HG03108 (cell line): Measurements from ENCODE around the gene ILDR2.

Experiments used
- ATAC-seq: cut with Tn5 transposase; IDR thresholded peaks from one replicate; pipeline ENCODE4 v1.9.1; 2021; ENCODE audit warnings: moderate library complexity; ENCODE audit not compliant: unreplicated experiment

Gene ILDR2, protein sequence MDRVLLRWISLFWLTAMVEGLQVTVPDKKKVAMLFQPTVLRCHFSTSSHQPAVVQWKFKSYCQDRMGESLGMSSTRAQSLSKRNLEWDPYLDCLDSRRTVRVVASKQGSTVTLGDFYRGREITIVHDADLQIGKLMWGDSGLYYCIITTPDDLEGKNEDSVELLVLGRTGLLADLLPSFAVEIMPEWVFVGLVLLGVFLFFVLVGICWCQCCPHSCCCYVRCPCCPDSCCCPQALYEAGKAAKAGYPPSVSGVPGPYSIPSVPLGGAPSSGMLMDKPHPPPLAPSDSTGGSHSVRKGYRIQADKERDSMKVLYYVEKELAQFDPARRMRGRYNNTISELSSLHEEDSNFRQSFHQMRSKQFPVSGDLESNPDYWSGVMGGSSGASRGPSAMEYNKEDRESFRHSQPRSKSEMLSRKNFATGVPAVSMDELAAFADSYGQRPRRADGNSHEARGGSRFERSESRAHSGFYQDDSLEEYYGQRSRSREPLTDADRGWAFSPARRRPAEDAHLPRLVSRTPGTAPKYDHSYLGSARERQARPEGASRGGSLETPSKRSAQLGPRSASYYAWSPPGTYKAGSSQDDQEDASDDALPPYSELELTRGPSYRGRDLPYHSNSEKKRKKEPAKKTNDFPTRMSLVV

DNA sequence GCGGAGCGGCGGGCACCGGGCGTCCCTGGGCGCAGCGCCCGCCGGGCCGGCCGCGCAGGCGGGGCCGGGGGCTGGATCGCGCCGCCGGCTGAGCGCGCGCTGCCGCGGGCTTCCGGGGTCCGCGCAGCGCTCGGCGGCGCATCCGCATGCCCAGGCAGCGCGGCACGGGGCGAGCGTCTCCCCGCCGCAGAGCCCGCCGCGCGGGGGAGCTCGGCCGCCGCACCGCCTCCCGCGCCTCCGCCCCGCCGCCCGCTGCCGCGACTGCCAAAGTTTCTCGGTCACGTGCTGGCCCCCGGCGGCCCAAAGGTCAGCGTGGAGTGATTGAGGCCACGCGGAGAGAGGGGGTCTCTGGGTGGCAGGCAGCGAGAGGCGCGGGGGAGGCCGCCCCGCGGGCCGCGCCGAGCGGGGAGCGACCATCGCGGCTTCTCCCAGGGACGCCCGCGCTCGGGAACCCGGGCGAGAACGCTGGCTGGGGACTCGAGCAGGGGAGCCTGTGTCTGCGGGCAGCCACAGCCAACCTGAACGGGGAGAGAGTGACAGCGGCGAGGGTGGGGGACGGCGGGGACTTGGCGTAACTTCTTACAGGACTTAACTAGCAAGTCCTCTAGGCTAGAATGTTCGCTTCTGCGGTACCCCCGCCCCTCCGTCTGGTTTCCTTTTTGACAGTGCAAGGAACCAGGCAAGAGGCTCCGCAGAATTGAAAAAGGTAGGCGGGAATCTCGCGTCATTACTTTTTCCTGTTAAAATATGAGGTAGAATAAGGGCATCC, at the start of gene ILDR2:
Gene ILDR2, minus strand, starts transcription at position 180 of the 769 bp plus-strand sequence. CDS start 272 bp downstream, outside the sequence.
- ATAC-seq = peak; percentile 61

DNA sequence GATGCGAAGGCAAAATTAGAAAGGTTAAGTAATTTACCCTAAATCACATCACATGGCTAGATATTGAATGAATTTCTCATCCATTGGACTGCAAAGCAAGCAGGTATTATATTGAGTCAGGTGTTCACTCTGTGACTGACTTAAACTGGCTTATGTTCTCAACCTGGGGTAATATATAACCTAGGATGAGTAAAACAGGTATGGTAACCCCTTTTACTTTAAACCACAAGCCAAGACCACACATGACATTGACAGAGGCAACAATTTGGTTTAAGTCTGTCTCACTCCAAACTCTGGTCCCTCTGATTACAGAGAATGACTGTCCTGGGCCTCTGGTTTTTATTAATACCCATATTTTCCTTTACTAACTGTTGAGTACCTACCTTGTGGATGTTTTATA, 47.0 kb upstream of the ILDR2 start:
- peak; percentile 76 for ATAC-seq

DNA sequence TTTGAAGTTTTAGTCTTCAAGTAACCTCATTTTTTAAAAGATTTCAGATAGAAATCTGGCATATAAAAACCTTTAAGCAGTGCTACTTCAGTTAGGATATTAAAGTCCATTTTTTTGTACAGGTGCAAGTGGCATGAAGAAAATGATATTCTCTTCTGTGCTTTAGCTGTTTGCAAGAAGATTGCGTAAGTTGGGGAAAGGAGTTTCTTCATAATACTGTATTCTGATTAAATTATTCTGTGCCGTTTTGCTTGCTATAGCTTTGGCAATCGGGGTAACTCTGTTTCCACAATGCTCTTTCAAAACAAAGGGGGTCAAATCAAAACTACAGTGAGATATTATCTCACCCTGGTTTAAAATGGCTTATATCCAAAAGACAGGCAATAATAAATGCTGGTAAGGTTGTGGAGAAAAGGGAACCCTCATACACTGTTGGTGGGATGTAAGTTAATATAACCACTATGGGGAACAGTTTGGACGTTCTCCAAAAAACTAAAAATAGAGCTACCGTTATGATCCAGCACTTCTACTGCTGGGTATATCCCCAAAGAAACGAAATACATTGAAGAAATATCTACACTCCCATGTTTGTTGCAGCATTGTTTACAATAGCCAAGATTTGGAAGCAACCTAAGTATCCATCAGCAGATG, 40.9 kb upstream of the ILDR2 start:
- ATAC-seq = no peak

DNA sequence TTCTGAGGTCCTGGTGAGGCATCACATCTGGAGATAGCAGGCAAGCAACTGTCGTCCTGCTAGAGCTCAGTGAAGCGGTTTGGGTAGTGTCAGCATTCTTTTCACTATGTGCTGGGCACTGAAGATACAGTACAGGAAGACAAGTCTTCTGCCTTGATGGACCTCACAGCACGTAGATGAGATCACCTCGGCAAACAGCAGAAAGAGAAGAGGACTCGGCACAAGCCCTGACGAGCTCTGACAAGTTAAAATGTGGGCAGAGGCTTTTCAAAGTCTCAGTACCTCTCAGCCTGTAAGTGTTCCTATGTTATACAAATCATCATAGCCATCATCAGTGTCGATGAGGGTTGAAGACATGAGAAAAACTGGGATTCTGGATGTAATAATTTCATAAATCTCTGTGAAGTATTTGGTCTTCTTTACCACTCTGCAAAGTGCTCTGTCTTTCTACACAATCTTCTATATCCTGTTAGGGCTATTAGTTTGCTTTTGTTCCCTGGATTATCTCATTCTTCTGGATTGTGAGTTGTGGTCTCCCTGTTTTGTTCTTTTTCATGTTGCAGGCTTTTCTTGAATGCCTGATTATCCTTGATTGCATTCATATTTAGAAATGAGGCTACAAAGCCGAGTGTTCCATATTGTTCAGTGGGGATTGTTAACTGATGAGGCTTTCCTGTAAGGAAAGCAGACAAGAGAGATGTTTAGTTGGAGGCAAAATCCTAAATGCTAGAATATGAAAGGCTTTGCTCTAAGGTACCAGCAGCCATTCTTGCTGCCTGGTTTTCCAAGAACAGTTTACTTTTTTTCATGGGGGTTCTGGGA, 38.0 kb upstream of the ILDR2 start:
- ATAC-seq = no peak

DNA sequence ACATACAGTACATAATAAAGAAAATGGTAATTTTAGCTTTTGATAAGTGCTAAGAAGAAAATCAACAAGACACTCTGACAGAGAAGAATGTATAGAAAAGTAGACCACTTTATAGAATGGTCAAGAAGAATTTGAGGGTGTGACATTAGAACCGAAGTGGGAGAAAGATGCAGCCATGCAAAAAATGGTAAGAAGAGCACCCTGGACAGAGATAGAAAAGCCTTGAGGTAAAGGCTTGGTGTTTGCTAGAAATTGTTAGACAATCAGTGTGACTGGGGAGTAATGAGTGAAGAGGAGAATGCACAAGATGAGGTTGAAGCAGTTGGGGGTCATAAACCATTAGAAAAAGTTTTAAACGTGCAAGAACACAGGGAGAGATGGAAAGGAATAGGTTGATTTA, 37.2 kb upstream of the ILDR2 start:
- no peak for ATAC-seq

DNA sequence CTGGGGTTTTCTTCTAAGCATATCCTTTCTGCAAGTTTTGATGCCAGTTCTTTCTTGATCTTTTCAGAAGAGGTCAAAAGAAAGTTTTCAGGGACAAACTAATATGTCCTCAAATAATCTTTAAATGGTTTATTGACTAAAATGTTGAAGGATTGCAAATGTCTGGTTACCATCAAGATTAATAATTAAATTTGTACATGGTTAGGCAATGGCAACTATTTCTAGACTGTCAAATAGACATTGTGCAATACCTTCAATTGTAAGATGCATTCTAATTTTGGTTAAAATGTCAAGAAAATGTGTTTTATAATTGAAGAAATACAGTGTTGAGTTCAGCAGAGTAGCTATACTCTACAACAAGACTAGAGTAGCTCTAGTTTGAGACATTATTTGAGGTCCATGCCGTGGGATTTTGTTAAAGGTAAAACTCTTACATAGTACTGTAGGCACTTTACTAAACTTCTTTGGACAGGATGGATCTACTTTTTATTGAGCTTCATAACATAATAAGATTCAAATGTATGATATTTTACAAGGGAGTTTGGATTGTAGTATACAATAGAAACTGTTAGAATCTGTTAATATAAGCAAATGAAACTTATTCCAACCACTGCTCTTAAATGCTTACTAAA, 36.3 kb upstream of the ILDR2 start:
- ATAC-seq = no peak

DNA sequence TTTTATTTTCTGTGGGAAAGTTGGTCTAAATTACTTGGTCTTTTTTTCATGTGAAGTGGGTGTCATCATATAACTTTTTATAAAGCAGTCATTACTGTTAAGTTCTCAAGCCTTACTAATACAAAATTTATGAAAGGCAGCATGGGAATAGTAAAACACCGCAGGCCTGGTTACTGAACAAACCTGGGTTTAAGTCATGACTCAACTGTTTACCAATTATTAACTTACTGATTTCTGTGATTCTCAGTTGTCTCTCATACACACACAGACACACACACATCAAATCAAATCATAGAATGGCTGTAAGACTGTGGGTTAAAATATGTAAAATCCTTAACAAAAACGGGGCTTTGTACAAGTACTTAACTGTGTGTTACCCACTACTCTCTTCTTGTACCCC, 28.4 kb upstream of the ILDR2 start:
- ATAC-seq = no peak

DNA sequence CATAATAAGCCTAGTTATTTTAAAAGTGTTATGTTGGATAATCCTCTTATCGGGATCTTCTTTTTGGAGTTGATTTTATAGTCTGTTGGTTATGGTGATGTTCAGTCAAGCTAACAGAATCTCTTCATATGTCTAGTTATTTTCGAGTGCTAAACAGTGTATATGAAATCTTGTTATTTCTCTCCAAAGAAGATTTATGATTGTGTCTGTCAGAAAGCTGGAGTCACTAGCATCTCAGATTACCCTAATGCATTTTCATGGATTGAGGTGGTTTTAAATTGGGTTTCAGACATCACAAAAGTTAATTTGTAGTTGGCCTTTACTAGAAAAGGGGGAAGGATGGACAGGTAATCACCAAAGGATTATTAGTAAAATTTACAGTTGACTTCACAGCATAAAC, 27.0 kb upstream of the ILDR2 start:
- ATAC-seq = no peak

DNA sequence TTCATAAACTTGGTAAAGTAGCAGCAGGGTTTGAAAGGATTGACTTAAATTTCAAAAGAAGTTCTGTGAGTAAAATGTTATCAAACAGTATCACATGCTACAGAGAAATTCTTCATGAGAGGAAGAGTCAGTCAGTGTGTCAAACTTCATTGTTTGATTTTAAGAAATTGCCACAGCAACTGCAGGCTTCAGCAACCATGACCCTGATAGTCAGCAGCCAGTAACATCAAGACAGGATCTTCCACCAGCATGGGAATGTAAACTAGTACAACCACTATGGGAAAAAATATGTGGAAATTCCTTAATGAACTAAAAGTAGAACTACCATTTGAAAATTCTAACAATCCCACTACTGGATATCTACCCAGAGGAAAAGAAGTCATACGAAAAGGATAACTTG, 25.2 kb upstream of the ILDR2 start:
- ATAC-seq = no peak

DNA sequence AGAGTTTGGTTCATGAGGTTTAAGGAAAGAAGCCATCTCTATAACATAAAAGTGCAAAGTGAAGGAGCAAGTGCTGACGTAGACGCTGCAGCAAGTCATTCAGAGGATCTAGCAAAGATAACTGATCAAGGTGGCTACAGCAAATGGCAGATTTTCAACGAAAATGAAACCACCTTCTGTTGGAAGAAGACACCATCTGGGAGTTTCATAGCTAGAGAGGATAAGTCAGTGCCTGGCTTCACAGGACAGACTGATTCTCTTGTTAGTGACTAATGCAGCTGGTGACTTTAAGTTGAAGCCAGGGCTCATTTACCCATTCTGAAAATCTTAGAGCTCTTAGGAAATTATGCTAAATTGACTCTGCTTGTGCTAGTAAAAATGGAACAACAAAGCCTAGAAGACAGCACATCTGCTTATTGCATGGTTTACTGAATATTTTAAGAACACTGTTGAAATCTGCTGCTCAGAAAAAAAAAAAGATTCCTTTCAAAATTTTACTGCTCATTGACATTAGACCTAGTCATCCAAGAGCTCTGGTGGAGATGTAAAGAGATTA, 24.2 kb upstream of the ILDR2 start:
- peak; percentile 73 for ATAC-seq

DNA sequence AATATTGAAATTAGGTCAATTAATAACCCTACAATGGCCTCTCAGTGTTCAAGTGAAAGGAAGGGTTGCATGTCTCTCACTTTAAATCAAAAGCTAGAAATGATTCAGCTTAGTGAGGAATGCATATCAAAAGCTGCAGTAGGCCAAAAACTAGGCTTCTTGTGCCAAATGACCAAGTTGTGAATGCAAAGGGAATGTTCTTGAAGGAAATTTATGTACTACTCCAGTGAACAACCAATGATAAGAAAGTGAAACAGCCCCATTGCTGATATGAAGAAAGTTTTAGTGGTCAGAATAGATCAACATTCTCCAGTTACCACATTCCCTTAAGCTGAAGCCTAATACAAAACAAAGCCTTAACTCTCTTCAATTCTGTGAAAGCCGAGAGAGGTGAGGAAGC, 23.7 kb upstream of the ILDR2 start:
- ATAC-seq = peak; percentile 29

DNA sequence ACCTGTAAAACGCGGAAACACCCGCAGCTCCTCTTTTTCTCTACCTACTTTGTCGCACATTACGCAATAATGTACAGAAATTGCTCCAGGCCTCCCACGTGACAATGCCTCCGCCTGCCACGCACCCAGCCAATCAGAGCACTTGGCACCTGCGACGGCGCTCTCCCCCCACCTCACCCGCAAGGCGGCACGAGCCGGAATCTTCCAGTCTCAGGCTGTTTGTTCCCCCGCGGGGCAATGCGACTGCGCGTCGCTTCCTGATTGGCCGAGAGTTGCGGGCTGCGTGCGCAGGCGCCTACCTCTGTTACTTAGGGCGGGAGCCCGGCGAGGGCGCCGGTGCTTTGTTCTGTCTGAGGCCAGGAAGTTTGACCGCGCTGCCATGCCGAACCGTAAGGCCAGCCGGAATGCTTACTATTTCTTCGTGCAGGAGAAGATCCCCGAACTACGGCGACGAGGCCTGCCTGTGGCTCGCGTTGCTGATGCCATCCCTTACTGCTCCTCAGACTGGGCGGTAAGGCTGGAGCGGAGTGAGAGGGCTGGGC, 13.7 kb upstream of the ILDR2 start, which contains the start of gene MAEL:
Gene MAEL, plus strand, starts transcription at position 307 of the 542 bp plus-strand sequence. Its CDS starts 73 bp downstream, at position 380.
- no peak for ATAC-seq

DNA sequence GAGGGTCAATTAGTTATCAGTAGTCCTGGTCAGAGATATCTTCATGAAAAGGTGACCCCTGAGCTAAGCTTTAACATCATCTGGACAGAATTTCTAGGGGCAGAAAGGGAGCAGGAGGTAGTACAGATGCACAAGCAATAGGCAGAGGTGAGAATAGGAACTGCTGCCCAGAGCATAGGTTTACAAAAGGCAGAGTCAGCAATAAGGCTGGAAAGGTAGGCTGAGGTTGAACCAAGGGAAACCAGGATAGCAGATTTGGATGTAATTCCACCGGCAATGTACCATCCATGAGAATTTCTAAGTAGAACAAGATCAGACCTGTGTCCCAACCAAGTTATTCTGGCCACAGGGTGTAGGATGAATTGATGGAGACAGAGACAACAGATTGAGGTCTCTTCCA, 6.2 kb upstream of the ILDR2 start:
- no peak for ATAC-seq

DNA sequence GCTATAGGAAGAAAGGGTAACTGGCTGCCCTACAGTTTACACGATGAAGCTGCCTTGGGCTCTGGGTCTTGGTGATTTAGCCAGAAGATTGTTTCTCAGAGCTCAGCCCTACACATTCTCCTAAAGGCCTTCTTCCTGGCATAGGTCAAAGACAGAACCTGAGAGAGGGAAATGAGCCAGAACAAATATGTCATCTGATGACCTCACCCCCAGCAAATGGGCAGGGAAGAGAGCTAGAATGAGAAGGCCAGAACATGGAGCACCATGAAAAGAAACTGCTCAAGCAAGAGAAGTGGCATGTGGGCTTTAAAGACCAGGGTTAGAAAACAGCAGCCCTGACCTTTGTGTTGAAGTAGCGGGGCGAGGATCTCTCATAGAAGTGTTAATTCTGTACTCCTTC, 5.5 kb upstream of the ILDR2 start:
- ATAC-seq = no peak

DNA sequence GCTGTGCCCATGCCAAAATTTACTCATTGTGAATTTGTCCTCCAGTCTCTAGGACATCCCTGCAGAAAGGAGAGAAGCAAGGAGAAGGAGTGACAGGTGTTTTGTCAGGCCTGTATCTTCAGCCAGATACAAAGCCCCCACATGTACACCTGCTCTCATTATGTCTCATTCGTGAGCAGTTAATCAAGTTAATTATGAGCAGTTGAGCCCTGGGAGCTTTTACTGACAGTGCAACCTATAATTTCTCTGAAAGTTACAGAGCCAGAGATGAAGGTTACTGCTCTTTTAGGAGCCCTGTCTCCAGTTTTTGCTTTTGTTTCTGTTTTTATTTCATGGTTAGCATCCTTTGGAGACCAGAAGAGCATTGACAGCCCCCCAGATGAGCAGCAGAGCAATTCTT, 5.0 kb upstream of the ILDR2 start:
- ATAC-seq = no peak

DNA sequence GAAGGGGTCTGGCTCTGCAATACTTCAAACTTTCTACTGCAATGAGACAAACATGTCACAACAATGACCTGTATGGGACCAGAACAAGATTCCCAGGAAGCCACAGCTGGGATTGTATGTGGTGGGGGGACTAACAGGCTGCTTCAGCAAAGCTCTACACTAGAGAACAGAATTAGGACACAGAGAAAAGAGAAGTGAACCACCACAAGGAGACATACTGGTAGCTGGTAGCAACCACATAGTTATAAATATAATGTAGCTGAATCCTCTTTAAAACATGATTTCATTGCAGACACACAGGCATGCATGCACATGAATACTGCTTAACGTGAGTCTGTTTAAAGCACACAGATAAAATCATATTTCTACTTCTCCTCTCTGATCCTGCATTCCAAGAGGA, 3.5 kb upstream of the ILDR2 start:
- ATAC-seq = no peak

DNA sequence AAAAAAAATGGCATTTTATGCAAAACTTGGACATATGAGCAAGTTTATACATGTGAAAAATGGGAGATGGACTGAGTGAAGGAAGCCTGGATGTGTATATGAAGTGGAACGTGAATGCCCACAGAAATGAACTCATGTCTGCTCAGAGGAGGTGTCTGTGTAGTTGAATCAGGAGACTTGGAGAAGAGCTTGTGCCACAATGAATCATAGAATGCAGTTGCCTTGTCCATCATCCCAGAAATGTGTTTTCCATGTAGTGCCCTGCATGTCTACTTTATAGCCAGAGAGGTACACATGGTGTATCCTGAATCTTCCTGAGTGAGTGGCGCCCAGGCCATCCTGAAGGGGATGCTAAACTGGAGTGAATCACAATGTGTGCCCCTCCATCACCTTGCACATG, 2.6 kb upstream of the ILDR2 start:
- ATAC-seq = no peak

DNA sequence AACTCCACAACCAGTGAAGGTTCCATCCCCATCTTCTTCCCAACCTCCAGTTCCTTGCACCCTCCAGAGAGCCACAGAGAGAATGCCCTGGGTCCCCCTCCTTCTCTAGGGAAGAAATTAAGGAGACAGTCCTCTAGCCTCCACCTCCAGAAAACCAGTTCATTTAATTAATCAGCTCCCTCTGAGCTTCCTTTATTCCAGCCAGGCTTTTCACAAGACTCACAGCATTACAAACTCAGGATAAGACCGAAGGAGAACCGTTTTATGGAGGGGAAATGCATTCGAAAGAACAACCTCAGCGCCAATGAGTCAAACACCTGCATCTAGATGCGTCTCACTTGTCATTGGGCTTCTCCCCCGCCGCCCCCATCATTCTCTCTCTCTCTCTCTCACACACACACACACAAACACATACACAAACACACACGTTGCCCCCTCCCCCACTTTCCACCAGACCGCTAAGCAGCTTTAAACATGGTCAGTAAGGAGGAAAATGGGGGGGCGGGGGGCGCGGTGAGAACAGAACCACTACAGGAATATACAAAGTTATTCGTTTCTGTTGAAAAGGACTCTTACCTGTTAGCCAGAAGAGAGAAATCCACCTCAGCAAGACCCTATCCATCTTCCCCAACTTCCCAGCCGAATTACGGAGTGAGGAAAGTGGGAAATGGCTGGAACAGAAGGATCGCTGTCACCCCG, 544 bp downstream of the ILDR2 start:
- no peak for ATAC-seq

DNA sequence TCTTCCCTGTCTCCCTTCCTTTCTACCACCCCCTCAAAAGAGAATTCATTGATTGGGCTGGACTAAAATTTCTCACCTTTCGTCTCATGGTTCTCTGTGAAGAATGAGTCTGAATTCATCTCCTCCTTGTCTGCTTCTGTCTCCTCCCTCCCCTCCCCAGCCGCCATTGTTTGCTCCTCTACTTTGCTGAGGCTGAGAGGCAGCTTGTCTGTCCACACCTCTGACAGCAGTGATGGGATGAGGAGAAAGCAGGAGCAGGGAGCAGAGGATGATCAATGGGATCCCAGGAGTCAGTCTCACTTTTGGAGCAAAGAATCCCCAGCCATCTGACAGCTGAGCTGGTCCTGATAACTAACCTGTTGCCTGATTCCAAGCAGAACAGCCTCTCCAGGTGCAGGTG, 2.5 kb downstream of the ILDR2 start:
- no peak for ATAC-seq
